ENCODE data around the gene SLC45A1.

SLC45A1 gene

GRCh38 chr1:8370046-8370881 is 52.4 kb downstream of the SLC45A1 start:
- TF ChIP-seq POLR2AphosphoS5 (IDR thresholded peaks at IDR 0.05; ENCODE audit: low read depth, low read length) (no peak), SIN3A (IDR thresholded peaks at IDR 0.05; ENCODE audit: borderline replicate concordance, insufficient read depth, low read length) (no peak), REST (IDR thresholded peaks at IDR 0.05; ENCODE audit: insufficient read depth in 1 of 2, low read depth in 2 of 2, low read length in 2 of 2) (no peak)

- TF ChIP-seq REST (IDR thresholded peaks at IDR 0.05; ENCODE audit: insufficient read depth in 1 of 2, low read depth in 2 of 2, low read length in 2 of 2) (no peak), SIN3A (IDR thresholded peaks at IDR 0.05; ENCODE audit: borderline replicate concordance, insufficient read depth, low read length) (no peak), TAF1 (IDR thresholded peaks at IDR 0.05; ENCODE audit: borderline replicate concordance, insufficient read depth, low read length) (no peak), POLR2AphosphoS5 (IDR thresholded peaks at IDR 0.05; ENCODE audit: low read depth, low read length) (no peak), FOXP2 (optimal IDR thresholded peaks at IDR 0.05; ENCODE audit: borderline replicate concordance, extremely low read depth, extremely low read length, insufficient read depth) (no peak)
These were observed 53.0 kb downstream of the SLC45A1 start for GRCh38 chr1:8370905-8371315.

- TF ChIP-seq POLR2AphosphoS5 (IDR thresholded peaks at IDR 0.05; ENCODE audit: low read depth, low read length), result no peak
These were observed 53.6 kb downstream of the SLC45A1 start for GRCh38 chr1:8371372-8371991.

DNA sequence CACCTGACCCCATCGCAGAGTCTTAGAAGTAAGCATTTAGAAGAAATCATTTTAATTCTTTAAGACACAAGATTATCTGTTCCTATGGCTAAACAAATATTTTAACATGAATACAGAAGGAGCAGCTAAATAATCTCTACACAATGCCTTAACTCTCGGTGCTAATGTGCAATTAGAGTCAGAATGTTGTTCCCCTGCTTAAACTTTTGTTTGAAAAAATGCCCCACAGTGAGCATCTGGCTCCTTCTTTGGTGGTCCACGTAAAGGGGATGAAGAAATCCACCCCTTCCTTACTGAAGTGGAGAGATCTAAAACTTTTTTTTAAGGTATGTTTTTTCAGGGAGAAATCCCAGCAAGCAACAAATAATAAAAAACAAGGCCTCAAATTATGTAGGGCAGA is 55.2 kb downstream of the SLC45A1 start:
- TF ChIP-seq FOXP2 (optimal IDR thresholded peaks at IDR 0.05; ENCODE audit: borderline replicate concordance, extremely low read depth, extremely low read length, insufficient read depth) (no peak), REST (IDR thresholded peaks at IDR 0.05; ENCODE audit: insufficient read depth in 1 of 2, low read depth in 2 of 2, low read length in 2 of 2) (no peak), SIN3A (IDR thresholded peaks at IDR 0.05; ENCODE audit: borderline replicate concordance, insufficient read depth, low read length) (no peak), POLR2AphosphoS5 (IDR thresholded peaks at IDR 0.05; ENCODE audit: low read depth, low read length) (no peak), TAF1 (IDR thresholded peaks at IDR 0.05; ENCODE audit: borderline replicate concordance, insufficient read depth, low read length) (no peak)

DNA sequence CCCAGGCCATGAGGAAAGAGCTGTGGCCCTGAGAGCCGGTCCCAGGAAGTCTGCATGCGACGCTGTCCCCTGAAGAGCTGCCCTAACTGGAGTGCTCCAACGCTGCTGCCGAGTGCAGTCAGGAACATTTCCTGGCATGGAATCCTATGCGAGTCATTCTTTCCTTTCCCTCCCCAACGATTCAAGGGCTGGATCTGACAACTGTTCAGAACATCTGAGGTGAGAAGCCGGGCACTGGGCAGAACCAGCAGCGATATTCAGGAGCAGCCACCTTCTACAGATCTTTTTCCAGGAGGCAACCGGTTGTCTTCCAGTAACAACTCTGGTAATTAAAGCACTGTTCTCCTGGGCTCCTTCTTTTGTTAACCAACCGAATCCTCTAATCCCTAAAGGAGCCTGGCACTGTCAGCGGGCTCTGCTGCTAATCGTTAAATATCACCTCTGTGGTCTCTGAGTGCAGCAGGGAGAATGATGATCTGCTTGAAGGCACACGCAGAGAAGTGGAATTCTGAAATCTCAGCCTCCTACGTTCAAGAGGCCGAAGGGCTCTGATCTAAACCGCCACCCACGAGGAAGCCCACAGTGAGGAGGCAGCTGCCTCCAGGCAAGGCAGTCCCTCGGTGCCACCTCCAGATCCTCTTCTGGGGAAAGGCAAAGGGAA is 55.8 kb downstream of the SLC45A1 start:
- TF ChIP-seq POLR2AphosphoS5 (IDR thresholded peaks at IDR 0.05; ENCODE audit: low read depth, low read length), result no peak
- no peak for TF ChIP-seq TAF1 (IDR thresholded peaks at IDR 0.05; ENCODE audit: borderline replicate concordance, insufficient read depth, low read length)
- no peak for TF ChIP-seq SIN3A (IDR thresholded peaks at IDR 0.05; ENCODE audit: borderline replicate concordance, insufficient read depth, low read length)
- no peak for TF ChIP-seq FOXP2 (optimal IDR thresholded peaks at IDR 0.05; ENCODE audit: borderline replicate concordance, extremely low read depth, extremely low read length, insufficient read depth)
- TF ChIP-seq REST (IDR thresholded peaks at IDR 0.05; ENCODE audit: insufficient read depth in 1 of 2, low read depth in 2 of 2, low read length in 2 of 2), result no peak

Measured in PFSK-1 (cell line).